ENCODE measurements around the gene TRIM5. TPM values are rescaled to one million over a fixed set of nuclear protein-coding genes. Genes with fewer than 3 reads are reported as not detected.
"Not testable (repeated sequence)": the region's sequence is repeated elsewhere in the genome, so short reads cannot be mapped to it uniquely, and the experiment has no call there.

Gene TRIM5
- total RNA-seq, 1 donor from 2014 or later = 22.9 TPM

- DNase-seq (ENCODE audit: low spot score) = no peak
Measured at GRCh38 chr11:5688482-5688881, 3.6 kb upstream of the TRIM5 start.

GRCh38 chr11:5686426-5686825 is 1.6 kb upstream of the TRIM5 start:
- DNase-seq (ENCODE audit: low spot score) = no peak

- DNase-seq (ENCODE audit: low spot score) = peak; percentile 9
Measured at GRCh38 chr11:5684036-5684645, 733 bp downstream of the TRIM5 start.

GRCh38 chr11:5683620-5684019 is 1.3 kb downstream of the TRIM5 start:
- not testable (repeated sequence) for DNase-seq (ENCODE audit: low spot score)

- not testable (repeated sequence) for DNase-seq (ENCODE audit: low spot score)
Measured at GRCh38 chr11:5682890-5683441, 1.9 kb downstream of the TRIM5 start.

- DNase-seq (ENCODE audit: low spot score) = no peak
Measured at GRCh38 chr11:5679811-5680210, 5.1 kb downstream of the TRIM5 start.

GRCh38 chr11:5674391-5674790 is 10.5 kb downstream of the TRIM5 start:
- DNase-seq (ENCODE audit: low spot score) = no peak

- no peak for DNase-seq (ENCODE audit: low spot score)
Measured at GRCh38 chr11:5671831-5672230, 13.0 kb downstream of the TRIM5 start.

- DNase-seq (ENCODE audit: low spot score) = no peak
Measured at GRCh38 chr11:5666402-5666793, 18.5 kb downstream of the TRIM5 start.

GRCh38 chr11:5665746-5666401 is 19.0 kb downstream of the TRIM5 start:
- DNase-seq (ENCODE audit: low spot score) = no peak

GRCh38 chr11:5665051-5665570 is 19.8 kb downstream of the TRIM5 start:
- no peak for DNase-seq (ENCODE audit: low spot score)

- no peak for DNase-seq (ENCODE audit: low spot score)
Measured at GRCh38 chr11:5663511-5663910, 21.4 kb downstream of the TRIM5 start.

- DNase-seq (ENCODE audit: low spot score) = no peak
Measured at GRCh38 chr11:5658318-5658717, 26.6 kb downstream of the TRIM5 start.

GRCh38 chr11:5656956-5657355 is 27.9 kb downstream of the TRIM5 start:
- DNase-seq (ENCODE audit: low spot score) = not testable (repeated sequence)

GRCh38 chr11:5655474-5655873 is 29.4 kb downstream of the TRIM5 start:
- DNase-seq (ENCODE audit: low spot score) = no peak

- DNase-seq (ENCODE audit: low spot score) = no peak
Measured at GRCh38 chr11:5646139-5646538, 38.7 kb downstream of the TRIM5 start.

GRCh38 chr11:5643585-5643984 is 41.3 kb downstream of the TRIM5 start:
- no peak for DNase-seq (ENCODE audit: low spot score)

- DNase-seq (ENCODE audit: low spot score) = no peak
Measured at GRCh38 chr11:5639953-5640352, 44.9 kb downstream of the TRIM5 start.

GRCh38 chr11:5631969-5632635 is 52.8 kb downstream of the TRIM5 start:
- no peak for DNase-seq (ENCODE audit: low spot score)

GRCh38 chr11:5631417-5631816 is 53.5 kb downstream of the TRIM5 start:
- DNase-seq (ENCODE audit: low spot score) = no peak

- DNase-seq (ENCODE audit: low spot score) = no peak
Measured at GRCh38 chr11:5626196-5626595, 58.7 kb downstream of the TRIM5 start.

- DNase-seq (ENCODE audit: low spot score) = no peak
Measured at GRCh38 chr11:5625281-5625680, 59.6 kb downstream of the TRIM5 start.
